GM10248 (cell line): ENCODE results near the gene TOM1.

Source experiments
- CTCF ChIA-PET: fragments of 300-600 bp; sonication (Branson Sonifier 250); formaldehyde crosslinking; extraction: SDS; loops from one replicate; lab custom pipeline; 2021; ENCODE audit warnings: antibody characterized with exemption; lab: Yijun Ruan, JAX
- POLR2A ChIA-PET: fragments of 350-650 bp; sonication (Branson Sonifier 250); formaldehyde crosslinking; extraction: SDS; loops from one replicate; lab custom pipeline; 2020; ENCODE audit warnings: antibody characterized with exemption; lab: Yijun Ruan, JAX
- DNase-seq: peaks from one replicate; pipeline ENCODE4 v3.0.0; 2012; ENCODE audit errors: extremely low spot score
- TF ChIP-seq, protein P1 (sequence below): IDR thresholded peaks from 2 replicates; pipeline ENCODE4 v1.5.1; 2012; ENCODE audit warnings: mild to moderate bottlenecking, low read depth; ENCODE audit errors: extremely low read depth, missing control alignments, control extremely low read depth

The TOM1 gene

DNA sequence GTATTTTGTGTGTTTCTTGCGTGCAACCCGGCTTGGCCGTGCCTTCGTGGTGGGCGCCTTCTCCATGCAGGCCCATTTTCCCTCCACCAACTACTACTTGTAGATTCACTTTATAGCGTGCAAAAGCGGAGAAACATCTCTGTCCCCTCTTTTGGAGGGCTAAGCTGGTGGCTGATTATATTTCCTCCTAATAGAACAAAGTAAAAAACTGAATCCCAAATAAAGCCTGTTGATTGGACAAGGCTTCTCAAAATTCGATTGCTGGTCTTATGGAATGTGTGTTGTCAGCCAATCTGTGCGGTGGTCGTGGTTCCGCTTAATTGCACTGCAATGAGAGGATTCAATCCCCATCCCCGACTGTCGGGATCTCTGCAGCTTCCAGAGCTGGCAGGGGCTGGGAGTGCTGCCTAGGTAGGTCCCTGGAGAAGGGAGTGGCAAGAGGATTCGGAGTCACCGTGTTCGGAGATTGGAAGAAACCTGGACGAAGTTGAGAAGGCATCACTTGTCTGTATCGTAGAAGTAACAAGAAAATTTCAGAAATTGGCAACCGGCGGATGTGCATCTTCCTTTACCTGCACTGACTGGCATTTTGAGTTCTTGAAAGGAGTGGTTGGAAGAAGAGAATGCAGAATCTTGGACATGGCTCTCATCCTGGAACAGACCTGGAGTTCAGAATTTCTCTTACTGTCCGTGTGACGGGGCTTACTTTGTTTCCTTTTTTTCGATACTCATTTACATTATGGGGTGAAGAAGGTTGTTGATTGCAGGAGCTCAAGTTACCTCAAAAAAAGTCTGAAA lies 41.3 kb upstream of the TOM1 start:
- ChIA-PET CTCF (interaction anchor here (0.6 to 1.8 kb wide), 5 partner anchors 12 to 27 kb away, joined by 3 to 9 read pairs (median 4); no protein-coding TSS in a partner anchor), POLR2A (interaction anchor here (0.6 kb wide), 1 partner anchor 127 kb away, joined by 5 read pairs; no protein-coding TSS in a partner anchor)
- TF ChIP-seq, protein P1, sequence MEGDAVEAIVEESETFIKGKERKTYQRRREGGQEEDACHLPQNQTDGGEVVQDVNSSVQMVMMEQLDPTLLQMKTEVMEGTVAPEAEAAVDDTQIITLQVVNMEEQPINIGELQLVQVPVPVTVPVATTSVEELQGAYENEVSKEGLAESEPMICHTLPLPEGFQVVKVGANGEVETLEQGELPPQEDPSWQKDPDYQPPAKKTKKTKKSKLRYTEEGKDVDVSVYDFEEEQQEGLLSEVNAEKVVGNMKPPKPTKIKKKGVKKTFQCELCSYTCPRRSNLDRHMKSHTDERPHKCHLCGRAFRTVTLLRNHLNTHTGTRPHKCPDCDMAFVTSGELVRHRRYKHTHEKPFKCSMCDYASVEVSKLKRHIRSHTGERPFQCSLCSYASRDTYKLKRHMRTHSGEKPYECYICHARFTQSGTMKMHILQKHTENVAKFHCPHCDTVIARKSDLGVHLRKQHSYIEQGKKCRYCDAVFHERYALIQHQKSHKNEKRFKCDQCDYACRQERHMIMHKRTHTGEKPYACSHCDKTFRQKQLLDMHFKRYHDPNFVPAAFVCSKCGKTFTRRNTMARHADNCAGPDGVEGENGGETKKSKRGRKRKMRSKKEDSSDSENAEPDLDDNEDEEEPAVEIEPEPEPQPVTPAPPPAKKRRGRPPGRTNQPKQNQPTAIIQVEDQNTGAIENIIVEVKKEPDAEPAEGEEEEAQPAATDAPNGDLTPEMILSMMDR, result no peak
- no peak for DNase-seq

DNA sequence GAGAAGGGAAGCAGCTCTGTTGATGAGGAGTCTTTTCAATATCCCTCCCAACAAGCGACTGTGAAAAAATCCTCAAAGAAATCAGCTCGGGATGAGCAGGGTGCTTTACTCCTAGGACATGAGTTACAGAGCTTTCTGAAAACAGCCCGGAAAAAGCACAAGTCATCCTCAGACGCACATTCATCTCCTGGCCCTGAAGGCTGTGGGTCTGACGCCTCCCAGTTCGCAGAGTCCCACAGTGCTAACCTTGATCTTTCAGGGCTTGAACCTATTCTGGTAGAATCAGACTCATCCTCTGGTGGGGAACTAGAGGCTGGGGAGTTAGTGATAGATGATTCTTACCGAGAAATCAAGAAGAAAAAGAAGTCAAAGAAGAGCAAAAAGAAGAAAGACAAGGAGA lies 34.7 kb upstream of the TOM1 start:
- no peak for DNase-seq
- CTCF ChIA-PET, result interaction anchor here (1.4 kb wide), 1 partner anchor 25 kb away, joined by 3 read pairs; no protein-coding TSS in a partner anchor
- TF ChIP-seq, protein P1, result no peak
- POLR2A ChIA-PET, result no interaction called here

DNA sequence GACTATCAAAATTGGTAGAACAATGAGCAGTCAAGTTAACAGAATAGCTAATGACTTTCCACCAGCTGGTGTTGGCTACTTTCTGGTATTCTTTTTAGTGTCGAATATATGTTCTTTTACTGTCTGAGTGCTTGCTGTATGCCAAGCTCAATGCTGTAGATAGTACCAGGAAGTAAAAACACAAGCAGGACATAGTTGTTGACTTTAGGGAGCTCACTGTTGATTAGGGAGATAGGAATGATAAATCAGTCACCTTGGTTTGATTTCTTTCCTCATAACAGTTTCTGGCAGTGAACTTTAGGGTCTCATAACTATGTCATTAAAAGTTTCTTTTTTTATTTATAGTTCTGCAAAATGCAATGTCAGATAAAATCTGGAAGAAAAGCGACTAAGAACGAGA lies 33.4 kb upstream of the TOM1 start:
- CTCF ChIA-PET, result interaction anchor here (1.7 kb wide), 1 partner anchor 12 kb away, joined by 5 read pairs; no protein-coding TSS in a partner anchor
- no peak for DNase-seq
- TF ChIP-seq, protein P1, result no peak
- POLR2A ChIA-PET, result interaction anchor here (1.3 kb wide), 1 partner anchor 11 kb away, joined by 3 read pairs; no protein-coding TSS in a partner anchor

DNA sequence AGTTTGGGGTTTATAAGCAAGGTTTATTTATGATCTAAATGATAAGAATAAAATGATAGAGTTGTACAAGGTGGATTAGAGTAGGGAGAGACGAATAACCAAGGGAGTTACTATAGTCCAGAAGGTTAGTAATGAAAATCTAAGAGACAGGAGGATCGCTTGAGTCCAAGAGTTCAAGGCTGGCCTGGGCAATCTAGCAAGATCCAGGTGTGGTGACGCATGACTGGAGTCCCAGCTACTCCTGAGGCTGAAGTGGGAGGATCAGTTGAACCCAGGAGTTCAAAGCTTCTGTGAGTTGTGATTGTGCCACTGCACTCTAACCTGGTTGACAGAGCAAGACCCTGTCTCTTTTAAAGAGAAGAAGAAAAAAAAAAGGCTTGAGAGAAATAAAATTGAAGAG lies 30.1 kb upstream of the TOM1 start:
- CTCF ChIA-PET, result interaction anchor here (1.4 kb wide), 1 partner anchor 12 kb away, joined by 4 read pairs; the partner anchor contains the start of gene HMGXB4
- DNase-seq, result no peak
- TF ChIP-seq, protein P1, result no peak
- POLR2A ChIA-PET, result no interaction called here

DNA sequence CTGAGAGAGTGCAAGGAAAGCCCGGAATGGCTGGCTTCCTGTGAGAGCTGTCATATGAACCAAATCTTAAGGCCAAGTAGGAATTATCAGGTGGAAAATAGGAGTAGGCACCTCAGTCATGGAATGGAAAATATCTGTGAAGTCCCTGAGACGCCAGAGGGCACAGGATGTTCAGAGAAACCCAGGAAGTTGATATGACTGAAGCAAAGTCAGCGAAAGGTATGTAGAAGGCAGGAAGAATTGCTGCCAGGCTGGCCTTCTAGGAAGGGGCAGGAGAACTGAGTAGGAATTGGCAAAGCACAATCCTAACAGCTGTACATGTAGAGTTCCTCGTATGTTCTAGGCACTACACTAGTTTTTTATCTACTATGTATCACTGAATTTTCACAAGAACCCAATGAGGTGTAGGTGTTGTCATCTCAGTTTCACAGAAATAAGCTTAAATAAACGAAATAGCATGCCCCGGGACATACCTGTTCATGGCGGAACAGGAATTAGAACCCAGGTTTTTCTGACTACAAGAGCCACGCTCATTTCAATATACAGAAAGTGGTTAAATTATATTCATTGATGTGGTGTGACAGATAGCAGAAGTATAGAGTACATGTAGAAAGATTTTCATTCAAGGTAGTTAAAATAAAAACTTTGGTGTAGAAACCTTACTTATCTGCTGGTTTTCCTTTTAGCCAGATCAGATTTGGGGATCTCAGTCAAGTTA lies 25.4 kb upstream of the TOM1 start:
- no peak for DNase-seq
- ChIA-PET POLR2A (no interaction called here), CTCF (interaction anchor here (1.0 to 2.9 kb wide), 4 partner anchors 7 to 17 kb away, joined by 3 to 8 read pairs (median 4); no protein-coding TSS in a partner anchor)
- TF ChIP-seq, protein P1, result no peak

DNA sequence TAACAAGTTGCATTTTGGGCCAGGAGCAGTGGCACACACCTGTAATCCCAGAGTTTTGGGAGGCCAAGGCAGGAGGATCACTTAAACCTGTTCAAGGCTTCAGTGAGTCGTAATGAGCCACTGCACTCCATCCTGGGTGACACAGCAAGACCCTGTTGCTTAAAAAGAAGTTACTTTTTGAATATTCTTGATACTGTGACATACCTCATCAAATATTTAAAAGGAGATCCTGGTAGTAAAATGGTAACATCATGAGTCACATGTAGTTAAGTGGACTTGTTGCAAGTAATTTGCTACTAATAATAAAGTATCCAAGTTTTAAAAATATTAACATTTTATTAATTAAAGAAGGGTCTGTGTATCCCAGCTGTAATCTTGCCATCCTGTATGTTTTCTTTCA lies 24.1 kb upstream of the TOM1 start:
- DNase-seq, result no peak
- ChIA-PET CTCF (interaction anchor here (2.9 kb wide), 1 partner anchor 11 kb away, joined by 8 read pairs; no protein-coding TSS in a partner anchor), POLR2A (interaction anchor here (0.7 kb wide), 1 partner anchor 12 kb away, joined by 6 read pairs; no protein-coding TSS in a partner anchor)
- TF ChIP-seq, protein P1, result no peak
